IMR-90 (cell line): ENCODE data around the gene CCDC12. TPM values are rescaled to one million over a fixed set of nuclear protein-coding genes. Genes with fewer than 3 reads are reported as not detected.

ENCODE experiments used
- ATAC-seq: fragments of 200-7000 bp; cut with Tn5 transposase; 2 replicates; pipeline ENCODE4 v1.9.1; 2020; ENCODE audit warnings: low read depth, mild to moderate bottlenecking, moderate library complexity
- BruUV-seq: library from RNA; stranded (reverse); fragments of 400-500 nt; replicated peaks from 2 replicates; lab custom pipeline; 2021; lab: Mats Ljungman, UMichigan
- CTCF ChIA-PET: fragments of 300-600 bp; formaldehyde crosslinking; extraction: SDS; loops from one replicate; lab custom pipeline; 2021; ENCODE audit warnings: antibody characterized with exemption; lab: Yijun Ruan, JAX
- POLR2A ChIA-PET: fragments of 300-600 bp; sonication (Branson Sonifier 250); formaldehyde crosslinking; loops from one replicate; lab custom pipeline; 2022; ENCODE audit warnings: antibody characterized with exemption; ENCODE audit not compliant: unreplicated experiment; lab: Charles Lee
- DNase-seq: peaks from one replicate; pipeline ENCODE4 v3.0.0; 2013
- H2AFZ ChIP-seq: replicated peaks from 2 replicates; pipeline ENCODE3; 2013; ENCODE audit warnings: low read length, mild to moderate bottlenecking; ENCODE audit not compliant: poor library complexity
- H2AK5ac ChIP-seq: 2 replicates; pipeline ENCODE4 v1.6.1; 2013; ENCODE audit warnings: low read depth, low read length, inconsistent platforms
- H2AK9ac ChIP-seq: replicated peaks from 2 replicates; pipeline ENCODE3; 2013; ENCODE audit warnings: mild to moderate bottlenecking, low read depth, low read length, moderate library complexity; ENCODE audit not compliant: poor library complexity
- H2BK120ac ChIP-seq: 2 replicates; pipeline ENCODE4 v1.6.1; 2013; ENCODE audit warnings: low read depth, low read length, inconsistent platforms
- H2BK15ac ChIP-seq: 3 replicates; pipeline ENCODE4 v1.6.1; 2013; ENCODE audit warnings: low read depth, low read length, inconsistent platforms
- H2BK20ac ChIP-seq: 2 replicates; pipeline ENCODE4 v1.6.1; 2013; ENCODE audit warnings: low read depth, mild to moderate bottlenecking, inconsistent platforms, low read length, moderate library complexity
- H2BK5ac ChIP-seq: 2 replicates; pipeline ENCODE4 v1.6.1; 2013; ENCODE audit warnings: mild to moderate bottlenecking, low read depth, low read length, inconsistent platforms; ENCODE audit not compliant: poor library complexity, severe bottlenecking
- H3K14ac ChIP-seq: replicated peaks from 2 replicates; pipeline ENCODE4 v1.6.1; 2013; ENCODE audit warnings: low read depth, low read length, inconsistent platforms
- H3K18ac ChIP-seq: 2 replicates; pipeline ENCODE4 v1.6.1; 2013; ENCODE audit warnings: low read depth, low read length, control low read depth
- H3K23ac ChIP-seq: 2 replicates; pipeline ENCODE4 v1.6.1; 2013; ENCODE audit warnings: low read depth, low read length, inconsistent platforms
- H3K27ac ChIP-seq: 2 replicates; pipeline ENCODE4 v1.5.1; 2013; ENCODE audit warnings: mild to moderate bottlenecking, control low read depth, low read length; ENCODE audit not compliant: insufficient read depth
- H3K27me3 ChIP-seq: 2 replicates; pipeline ENCODE4 v1.6.1; 2013; ENCODE audit warnings: low read length; ENCODE audit not compliant: control insufficient read depth, insufficient read depth
- H3K36me3 ChIP-seq: 2 replicates; pipeline ENCODE4 v1.6.1; 2013; ENCODE audit warnings: low read length, mixed read lengths; ENCODE audit not compliant: control insufficient read depth, insufficient read depth
- H3K4ac ChIP-seq: 2 replicates; pipeline ENCODE4 v1.6.1; 2013; ENCODE audit warnings: low read depth, low read length, inconsistent platforms
- H3K4me1 ChIP-seq: 2 replicates; pipeline ENCODE4 v1.6.1; 2013; ENCODE audit warnings: low read length, mixed read lengths; ENCODE audit not compliant: control insufficient read depth, insufficient read depth
- H3K4me2 ChIP-seq: 2 replicates; pipeline ENCODE4 v1.6.1; 2013; ENCODE audit warnings: low read depth, mild to moderate bottlenecking, control low read depth, low read length, moderate library complexity
- H3K4me3 ChIP-seq: 2 replicates; pipeline ENCODE4 v1.5.1; 2013; ENCODE audit warnings: low read depth, mild to moderate bottlenecking, control low read depth, low read length, moderate library complexity; ENCODE audit not compliant: insufficient read depth
- H3K56ac ChIP-seq: 2 replicates; pipeline ENCODE4 v1.6.1; 2013; ENCODE audit warnings: low read length, inconsistent platforms; ENCODE audit not compliant: insufficient read depth; ENCODE audit errors: extremely low read depth
- H3K79me1 ChIP-seq, 2 experiments: 2 replicates each; pipeline ENCODE4 v1.6.1; 2013; ENCODE audit warnings: low read length in 2 of 2, inconsistent platforms in 1 of 2, low read depth in 1 of 2
- H3K9ac ChIP-seq: 2 replicates; pipeline ENCODE4 v1.6.1; 2013; ENCODE audit warnings: low read depth, low read length, control low read depth
- H3K9me1 ChIP-seq: 2 replicates; pipeline ENCODE4 v1.6.1; 2013; ENCODE audit warnings: low read length, inconsistent platforms; ENCODE audit not compliant: insufficient read depth
- H3K9me3 ChIP-seq: 2 replicates; pipeline ENCODE4 v1.6.1; 2013; ENCODE audit warnings: low read length; ENCODE audit not compliant: control insufficient read depth, insufficient read depth
- H4K20me1 ChIP-seq: 2 replicates; pipeline ENCODE4 v1.6.1; 2013; ENCODE audit warnings: low read length, inconsistent platforms; ENCODE audit not compliant: insufficient read depth
- H4K5ac ChIP-seq: 2 replicates; pipeline ENCODE4 v1.6.1; 2013; ENCODE audit warnings: mild to moderate bottlenecking, low read depth, low read length, control low read depth
- H4K8ac ChIP-seq, 2 experiments: 2 replicates each; pipeline ENCODE4 v1.6.1; 2013; ENCODE audit warnings: low read depth in 2 of 2, low read length in 2 of 2, control low read depth in 1 of 2, inconsistent platforms in 1 of 2
- H4K91ac ChIP-seq: 2 replicates; pipeline ENCODE4 v1.6.1; 2013; ENCODE audit warnings: low read depth, low read length, inconsistent platforms; ENCODE audit not compliant: insufficient read depth
- MXI1 ChIP-seq: IDR thresholded peaks from 2 replicates; pipeline ENCODE4 v1.6.1; 2012; ENCODE audit warnings: low read depth, mild to moderate bottlenecking, low read length, moderate library complexity, borderline replicate concordance
- RAD21 ChIP-seq: IDR thresholded peaks from 2 replicates; pipeline ENCODE4 v1.6.1; 2012; ENCODE audit warnings: low read length, improper control_type of control experiment
- RFX5 ChIP-seq: IDR thresholded peaks from 2 replicates; pipeline ENCODE4 v1.8.0; 2012; ENCODE audit warnings: low read depth, mild to moderate bottlenecking, low read length, moderate library complexity
- WGBS, 2 experiments: methylation state at CpG; one replicate each; pipeline versions ENCODE4 v1.1.5 to v1.1.7; 2013; ENCODE audit warnings: missing lambda C conversion rate in 2 of 2; ENCODE audit not compliant: insufficient read length in 1 of 2; ENCODE audit errors: extremely low coverage in 2 of 2; 5-methylcytosine and 5-hydroxymethylcytosine counted together
- dilution Hi-C: fragments of 300-500 bp; cut with HindIII; formaldehyde crosslinking; loops from one replicate; pipeline ENCODE4 v1.14.3; 2018; ENCODE audit warnings: low sequenced_read_pairs; ENCODE audit not compliant: unreplicated experiment
- in situ Hi-C: fragments of 300-500 bp; cut with MboI; formaldehyde crosslinking; loops from 3 replicates; pipeline ENCODE4 v1.14.3; 2019; ENCODE audit warnings: low sequenced_read_pairs, inconsistent platforms, mixed read lengths
- intact Hi-C: fragments of 100-400 bp; cut with micrococcal nuclease; formaldehyde crosslinking; loops from 2 replicates; pipeline ENCODE4 v1.10.0; 2022
- polyA plus RNA-seq, 3 experiments: library from polyadenylated mRNA; depleted of rRNA; stranded (reverse); fragments of >200 nt; gene quantifications; 2 replicates each; pipeline ENCODE4 v1.2.3, GENCODE V29; 2012; ENCODE audit warnings: low replicate concordance in 1 of 3
- total RNA-seq: library from RNA; depleted of rRNA; stranded (reverse); fragments of >200 nt; gene quantifications from 2 replicates; pipeline ENCODE4 v1.2.3, GENCODE V29; 2012

The CCDC12 gene
- total and polyA plus RNA-seq, 2 of the 4 experiments (the other 2 are of a cell fraction), result 15.2 to 35.1 TPM

DNA sequence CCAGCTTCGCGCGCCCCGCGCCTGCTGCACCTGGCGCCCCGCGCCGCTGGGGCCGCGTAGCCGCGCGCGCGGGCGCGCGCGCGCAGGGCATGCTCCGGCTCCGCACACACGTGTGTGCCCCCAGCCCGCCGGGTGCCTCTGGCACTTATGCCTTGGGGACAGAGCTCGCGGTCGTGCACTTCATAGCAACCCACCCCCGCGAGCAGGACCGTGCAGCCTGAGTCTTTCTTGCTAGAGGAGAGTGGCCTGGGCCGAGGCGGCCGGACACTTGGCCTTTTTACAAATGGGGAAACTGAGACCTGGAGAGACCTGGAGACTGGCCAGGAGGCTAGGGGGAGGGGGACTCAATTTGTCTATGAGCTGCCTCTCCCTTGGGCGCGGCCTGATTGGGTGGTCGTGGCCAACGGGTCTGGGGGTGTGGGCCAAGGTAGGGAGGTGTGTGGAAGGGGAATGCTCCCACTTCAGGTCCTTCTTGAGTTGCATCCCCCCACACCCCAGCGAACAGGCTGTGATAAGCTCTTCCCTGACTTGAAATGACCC, 3.5 kb upstream of the CCDC12 start:
- Histone ChIP-seq H3K27ac (no peak overlapping the region; the same call in 1 of the 2 replicates), H3K4me3 (peak overlapping the region; percentile 81), H2BK5ac (no peak overlapping the region), H3K9me3 (no peaks in the 10 kb centered on the region), H3K4ac (peak overlapping the region; percentile 47), H4K91ac (no peak overlapping the region; the same call in 1 of the 2 replicates), H4K5ac (peak overlapping the region; percentile 14; the same call in 1 of the 2 replicates), H3K9me1 (peaks cover 3% of the 10 kb centered on the region), H3K4me1 (peaks cover 9% of the 10 kb centered on the region), H2AK9ac (peak overlapping the region; percentile 98), H3K36me3 (no peaks in the 10 kb centered on the region), H2AFZ (peak overlapping the region; percentile 99), H3K23ac (peak overlapping the region; percentile 65; the same call in 1 of the 2 replicates), H2BK20ac (no peak overlapping the region), H3K14ac (peak overlapping the region; percentile 76; the same call in 1 of the 2 replicates), H3K27me3 (no peaks in the 10 kb centered on the region), H3K79me1 (peaks cover 3 to 35% of the 10 kb centered on the region in 2 experiments; a peak in 3 of 4 replicates), H4K20me1 (peaks cover 7% of the 10 kb centered on the region; the same call in 1 of the 2 replicates), H2BK15ac (no peak overlapping the region), H2BK120ac (no peak overlapping the region), H4K8ac (no peak overlapping the region; a peak in 1 of 4 replicates), H3K18ac (no peak overlapping the region), H2AK5ac (peak overlapping the region; percentile 27; the same call in 1 of the 2 replicates), H3K9ac (peak overlapping the region; percentile 15; the same call in 1 of the 2 replicates), H3K56ac (no peak overlapping the region), H3K4me2 (peak overlapping the region; percentile 88)
- dilution Hi-C loops, result no loop called here
- BruUV-seq, result no TSS peak
- intact Hi-C loops, result no loop called here
- POLR2A ChIA-PET, result no interaction called here
- ATAC-seq (no peak), DNase-seq (no peak)
- in situ Hi-C loops, result no loop called here
- CTCF ChIA-PET, result interaction anchor here (0.8 kb wide), 1 partner anchor 50 kb away, joined by 3 read pairs; no protein-coding TSS in a partner anchor
- no CpG with 5 or more reads among the region's 40 CpGs for WGBS, 2 experiments
- no peak for TF ChIP-seq RFX5
- TF ChIP-seq MXI1, result peak; percentile 58; the same call in 1 of the 2 replicates
- no peak for TF ChIP-seq RAD21
